ENCODE data around the gene FBXW11. TPM values are rescaled to one million over a fixed set of nuclear protein-coding genes. Genes with fewer than 3 reads are reported as not detected.

The FBXW11 gene
- polyA plus RNA-seq, 1 donor from 2014 or later: 103 TPM

DNA sequence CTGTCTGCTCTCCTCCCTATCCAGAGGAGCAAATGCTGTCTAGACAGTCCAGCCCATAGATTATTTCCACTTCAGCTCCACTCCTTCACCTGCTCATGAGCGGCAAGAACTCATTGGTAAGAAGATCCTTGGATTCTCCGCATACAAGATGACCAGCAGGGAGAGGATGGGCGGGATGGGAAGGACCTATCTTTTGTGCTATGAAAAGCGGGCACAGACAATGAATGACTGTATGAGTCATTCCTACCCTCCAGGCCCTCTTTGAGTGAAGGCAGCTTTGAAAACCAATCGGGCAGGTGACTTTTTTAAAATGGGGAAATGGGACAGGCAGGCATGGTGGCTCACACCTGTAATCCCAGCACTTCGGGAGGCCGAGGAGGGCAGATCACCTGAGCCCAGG lies 171.4 kb downstream of the FBXW11 start:
- Histone ChIP-seq H3K4me3 (ENCODE audit: low read length) (no peak overlapping the region), H4K20me1 (ENCODE audit: insufficient read depth) (no peaks in the 10 kb centered on the region), H3K27me3 (ENCODE audit: insufficient read depth, low read depth, low read length) (no peaks in the 10 kb centered on the region), H3K79me2 (replicated peaks; ENCODE audit: insufficient read depth, low read length) (no peaks in the 10 kb centered on the region), H3F3A (ENCODE audit: insufficient read depth, low read length, poor library complexity, severe bottlenecking) (no peaks in the 10 kb centered on the region), H3K9me3 (ENCODE audit: low read length) (no peaks in the 10 kb centered on the region), H3K4me2 (ENCODE audit: low read length) (no peak overlapping the region), H3K27ac (ENCODE audit: low read length) (no peak overlapping the region), H2AFZ (ENCODE audit: low read depth, low read length) (no peak overlapping the region), H3K9ac (ENCODE audit: low read length) (no peak overlapping the region), H3K36me3 (ENCODE audit: insufficient read depth, low read length) (no peaks in the 10 kb centered on the region), H3K9me2 (ENCODE audit: insufficient read depth, low read length) (no peaks in the 10 kb centered on the region)
- TF ChIP-seq RAD21 (conservative IDR thresholded peaks at IDR 0.05) (no peak), POLR2AphosphoS5 (IDR thresholded peaks at IDR 0.05) (no peak), SMC3 (conservative IDR thresholded peaks at IDR 0.05; ENCODE audit: poor library complexity) (no peak), EZH2 (IDR thresholded peaks at IDR 0.05; ENCODE audit: borderline replicate concordance, insufficient read depth, low read length, poor library complexity, severe bottlenecking) (no peak), EP300 (conservative IDR thresholded peaks at IDR 0.05; ENCODE audit: poor library complexity, severe bottlenecking) (no peak), TAF1 (IDR thresholded peaks at IDR 0.05; ENCODE audit: low read depth) (no peak), MXI1 (conservative IDR thresholded peaks at IDR 0.05; ENCODE audit: poor library complexity, severe bottlenecking) (no peak)
- TF ChIP-seq, protein P1, sequence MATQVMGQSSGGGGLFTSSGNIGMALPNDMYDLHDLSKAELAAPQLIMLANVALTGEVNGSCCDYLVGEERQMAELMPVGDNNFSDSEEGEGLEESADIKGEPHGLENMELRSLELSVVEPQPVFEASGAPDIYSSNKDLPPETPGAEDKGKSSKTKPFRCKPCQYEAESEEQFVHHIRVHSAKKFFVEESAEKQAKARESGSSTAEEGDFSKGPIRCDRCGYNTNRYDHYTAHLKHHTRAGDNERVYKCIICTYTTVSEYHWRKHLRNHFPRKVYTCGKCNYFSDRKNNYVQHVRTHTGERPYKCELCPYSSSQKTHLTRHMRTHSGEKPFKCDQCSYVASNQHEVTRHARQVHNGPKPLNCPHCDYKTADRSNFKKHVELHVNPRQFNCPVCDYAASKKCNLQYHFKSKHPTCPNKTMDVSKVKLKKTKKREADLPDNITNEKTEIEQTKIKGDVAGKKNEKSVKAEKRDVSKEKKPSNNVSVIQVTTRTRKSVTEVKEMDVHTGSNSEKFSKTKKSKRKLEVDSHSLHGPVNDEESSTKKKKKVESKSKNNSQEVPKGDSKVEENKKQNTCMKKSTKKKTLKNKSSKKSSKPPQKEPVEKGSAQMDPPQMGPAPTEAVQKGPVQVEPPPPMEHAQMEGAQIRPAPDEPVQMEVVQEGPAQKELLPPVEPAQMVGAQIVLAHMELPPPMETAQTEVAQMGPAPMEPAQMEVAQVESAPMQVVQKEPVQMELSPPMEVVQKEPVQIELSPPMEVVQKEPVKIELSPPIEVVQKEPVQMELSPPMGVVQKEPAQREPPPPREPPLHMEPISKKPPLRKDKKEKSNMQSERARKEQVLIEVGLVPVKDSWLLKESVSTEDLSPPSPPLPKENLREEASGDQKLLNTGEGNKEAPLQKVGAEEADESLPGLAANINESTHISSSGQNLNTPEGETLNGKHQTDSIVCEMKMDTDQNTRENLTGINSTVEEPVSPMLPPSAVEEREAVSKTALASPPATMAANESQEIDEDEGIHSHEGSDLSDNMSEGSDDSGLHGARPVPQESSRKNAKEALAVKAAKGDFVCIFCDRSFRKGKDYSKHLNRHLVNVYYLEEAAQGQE (IDR thresholded peaks at IDR 0.05; ENCODE audit: borderline replicate concordance): no peak
- TF ChIP-seq, protein P2, sequence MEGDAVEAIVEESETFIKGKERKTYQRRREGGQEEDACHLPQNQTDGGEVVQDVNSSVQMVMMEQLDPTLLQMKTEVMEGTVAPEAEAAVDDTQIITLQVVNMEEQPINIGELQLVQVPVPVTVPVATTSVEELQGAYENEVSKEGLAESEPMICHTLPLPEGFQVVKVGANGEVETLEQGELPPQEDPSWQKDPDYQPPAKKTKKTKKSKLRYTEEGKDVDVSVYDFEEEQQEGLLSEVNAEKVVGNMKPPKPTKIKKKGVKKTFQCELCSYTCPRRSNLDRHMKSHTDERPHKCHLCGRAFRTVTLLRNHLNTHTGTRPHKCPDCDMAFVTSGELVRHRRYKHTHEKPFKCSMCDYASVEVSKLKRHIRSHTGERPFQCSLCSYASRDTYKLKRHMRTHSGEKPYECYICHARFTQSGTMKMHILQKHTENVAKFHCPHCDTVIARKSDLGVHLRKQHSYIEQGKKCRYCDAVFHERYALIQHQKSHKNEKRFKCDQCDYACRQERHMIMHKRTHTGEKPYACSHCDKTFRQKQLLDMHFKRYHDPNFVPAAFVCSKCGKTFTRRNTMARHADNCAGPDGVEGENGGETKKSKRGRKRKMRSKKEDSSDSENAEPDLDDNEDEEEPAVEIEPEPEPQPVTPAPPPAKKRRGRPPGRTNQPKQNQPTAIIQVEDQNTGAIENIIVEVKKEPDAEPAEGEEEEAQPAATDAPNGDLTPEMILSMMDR (IDR thresholded peaks at IDR 0.05; ENCODE audit: poor library complexity, severe bottlenecking): no peak

DNA sequence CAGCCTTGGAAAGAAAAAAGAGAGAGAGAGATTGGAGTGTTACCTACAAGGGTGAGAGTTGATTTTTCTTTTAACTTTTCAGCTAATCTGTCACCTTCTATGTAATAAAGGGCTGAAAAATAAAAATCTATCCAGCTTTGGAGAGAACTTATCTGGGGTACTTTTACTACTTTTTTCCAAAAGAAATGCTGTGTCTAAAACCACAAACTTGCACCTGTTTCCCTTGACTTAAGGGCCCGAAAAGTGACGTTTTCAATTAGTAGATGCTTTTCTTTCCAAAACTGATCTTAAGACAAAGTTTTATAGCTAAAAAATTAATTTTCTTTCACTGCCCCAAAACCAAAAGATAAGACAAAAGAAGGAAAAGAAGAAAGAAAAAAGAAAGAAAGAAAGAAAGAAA lies 172.0 kb downstream of the FBXW11 start:
- Histone ChIP-seq H2AFZ (ENCODE audit: low read depth, low read length) (no peak overlapping the region), H3K27ac (ENCODE audit: low read length) (no peak overlapping the region), H3K9me2 (ENCODE audit: insufficient read depth, low read length) (no peaks in the 10 kb centered on the region)

DNA sequence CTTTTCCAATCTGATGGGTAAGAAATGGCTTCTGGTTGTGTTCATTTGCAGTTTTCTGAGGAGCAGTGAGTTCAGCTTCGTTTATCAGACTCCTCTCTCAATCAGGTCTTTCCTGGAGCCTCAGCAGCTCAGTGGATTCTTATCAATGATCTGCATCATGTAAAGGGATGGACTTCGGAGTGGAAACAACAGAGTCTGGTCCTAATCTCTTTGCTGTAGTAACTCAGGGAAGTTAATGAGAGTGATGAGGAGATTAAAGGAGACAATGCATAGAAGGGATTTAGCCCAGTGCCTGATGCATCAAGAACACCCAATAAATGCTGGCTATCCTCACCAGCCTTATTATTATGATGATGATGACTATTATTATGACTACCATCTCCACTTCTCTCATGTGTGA lies 173.7 kb downstream of the FBXW11 start:
- Histone ChIP-seq H3K9me3 (ENCODE audit: low read length) (no peaks in the 10 kb centered on the region), H4K20me1 (ENCODE audit: insufficient read depth) (no peaks in the 10 kb centered on the region), H2AFZ (ENCODE audit: low read depth, low read length) (no peak overlapping the region), H3K27ac (ENCODE audit: low read length) (no peak overlapping the region), H3F3A (ENCODE audit: insufficient read depth, low read length, poor library complexity, severe bottlenecking) (no peaks in the 10 kb centered on the region), H3K9me2 (ENCODE audit: insufficient read depth, low read length) (no peaks in the 10 kb centered on the region), H3K4me2 (ENCODE audit: low read length) (no peak overlapping the region), H3K36me3 (ENCODE audit: insufficient read depth, low read length) (no peaks in the 10 kb centered on the region), H3K9ac (ENCODE audit: low read length) (no peak overlapping the region), H3K79me2 (replicated peaks; ENCODE audit: insufficient read depth, low read length) (no peaks in the 10 kb centered on the region), H3K4me3 (ENCODE audit: low read length) (no peak overlapping the region), H3K27me3 (ENCODE audit: insufficient read depth, low read depth, low read length) (no peaks in the 10 kb centered on the region)
- TF ChIP-seq RAD21 (conservative IDR thresholded peaks at IDR 0.05) (no peak), POLR2AphosphoS5 (IDR thresholded peaks at IDR 0.05) (no peak), EP300 (conservative IDR thresholded peaks at IDR 0.05; ENCODE audit: poor library complexity, severe bottlenecking) (no peak), TAF1 (IDR thresholded peaks at IDR 0.05; ENCODE audit: low read depth) (no peak), MXI1 (conservative IDR thresholded peaks at IDR 0.05; ENCODE audit: poor library complexity, severe bottlenecking) (no peak), EZH2 (IDR thresholded peaks at IDR 0.05; ENCODE audit: borderline replicate concordance, insufficient read depth, low read length, poor library complexity, severe bottlenecking) (no peak), SMC3 (conservative IDR thresholded peaks at IDR 0.05; ENCODE audit: poor library complexity) (no peak)
- TF ChIP-seq, protein P2 (IDR thresholded peaks at IDR 0.05; ENCODE audit: poor library complexity, severe bottlenecking): no peak
- TF ChIP-seq, protein P1 (IDR thresholded peaks at IDR 0.05; ENCODE audit: borderline replicate concordance): no peak

More for the DNA sequence above, 172.0 kb downstream of the FBXW11 start:
- no peak overlapping the region for H3K4me2 ChIP-seq (ENCODE audit: low read length)
- H3K9me3 ChIP-seq (ENCODE audit: low read length): no peaks in the 10 kb centered on the region
- no peaks in the 10 kb centered on the region for H4K20me1 ChIP-seq (ENCODE audit: insufficient read depth)
- H3K9ac ChIP-seq (ENCODE audit: low read length): no peak overlapping the region
- no peaks in the 10 kb centered on the region for H3F3A ChIP-seq (ENCODE audit: insufficient read depth, low read length, poor library complexity, severe bottlenecking)
- H3K79me2 ChIP-seq (replicated peaks; ENCODE audit: insufficient read depth, low read length): no peaks in the 10 kb centered on the region
- no peaks in the 10 kb centered on the region for H3K36me3 ChIP-seq (ENCODE audit: insufficient read depth, low read length)
- TF ChIP-seq POLR2AphosphoS5 (IDR thresholded peaks at IDR 0.05) (no peak), MXI1 (conservative IDR thresholded peaks at IDR 0.05; ENCODE audit: poor library complexity, severe bottlenecking) (no peak)
- no peaks in the 10 kb centered on the region for H3K27me3 ChIP-seq (ENCODE audit: insufficient read depth, low read depth, low read length)
- H3K4me3 ChIP-seq (ENCODE audit: low read length): no peak overlapping the region
